ENCODE results near the gene PTPRT.

Gene PTPRT

GRCh38 chr20:42173440-42173839 lies 1016.3 kb downstream of the PTPRT start:
- ChIA-PET POLR2A (no interaction called here), CTCF (no interaction called here)
- TF ChIP-seq CTCF (IDR thresholded peaks at IDR 0.05; ENCODE audit: control extremely low read depth, extremely low read depth, low read depth, missing control alignments) = no peak
- no peak for DNase-seq (ENCODE audit: extremely low spot score)

- no peak for TF ChIP-seq CTCF (IDR thresholded peaks at IDR 0.05; ENCODE audit: control extremely low read depth, extremely low read depth, low read depth, missing control alignments)
- no peak for DNase-seq (ENCODE audit: extremely low spot score)
- ChIA-PET POLR2A (no interaction called here), CTCF (interaction anchor here (1.4 kb wide), 1 partner anchor 28 kb away, joined by 3 read pairs; no protein-coding TSS in a partner anchor)
These were observed 1025.4 kb downstream of the PTPRT start for GRCh38 chr20:42164121-42164890.

GRCh38 chr20:42161228-42161829 lies 1028.4 kb downstream of the PTPRT start:
- ChIA-PET CTCF (no interaction called here), POLR2A (no interaction called here)
- no peak for DNase-seq (ENCODE audit: extremely low spot score)
- TF ChIP-seq CTCF (IDR thresholded peaks at IDR 0.05; ENCODE audit: control extremely low read depth, extremely low read depth, low read depth, missing control alignments) = no peak

- no peak for TF ChIP-seq CTCF (IDR thresholded peaks at IDR 0.05; ENCODE audit: control extremely low read depth, extremely low read depth, low read depth, missing control alignments)
- CTCF ChIA-PET = interaction anchor here (1.0 kb wide), 1 partner anchor 11 kb away, joined by 3 read pairs; no protein-coding TSS in a partner anchor
- DNase-seq (ENCODE audit: extremely low spot score) = no peak
- POLR2A ChIA-PET = no interaction called here
These were observed 1029.9 kb downstream of the PTPRT start for GRCh38 chr20:42159808-42160207.

- DNase-seq (ENCODE audit: extremely low spot score) = no peak
- ChIA-PET CTCF (no interaction called here), POLR2A (no interaction called here)
- no peak for TF ChIP-seq CTCF (IDR thresholded peaks at IDR 0.05; ENCODE audit: control extremely low read depth, extremely low read depth, low read depth, missing control alignments)
These were observed 1031.4 kb downstream of the PTPRT start for GRCh38 chr20:42158272-42158671.

- POLR2A ChIA-PET = no interaction called here
- CTCF ChIA-PET = no interaction called here
- TF ChIP-seq CTCF (IDR thresholded peaks at IDR 0.05; ENCODE audit: control extremely low read depth, extremely low read depth, low read depth, missing control alignments) = no peak
- no peak for DNase-seq (ENCODE audit: extremely low spot score)
These were observed 1034.1 kb downstream of the PTPRT start for GRCh38 chr20:42155586-42155985.

Data from GM10248 (cell line).